ENCODE measurements around the gene CACHD1. TPM values are rescaled to one million over a fixed set of nuclear protein-coding genes. Genes with fewer than 3 reads are reported as not detected.
"Not testable (repeated sequence)": the region's sequence is repeated elsewhere in the genome, so short reads cannot be mapped to it uniquely, and the experiment has no call there.

The CACHD1 gene
- total and polyA plus RNA-seq, 8 donors, result 11.3 to 38.0 (median 32.7) TPM

GRCh38 chr1:64598100-64598571, 128.2 kb downstream of the CACHD1 start:
- intact Hi-C loops (cut with DNase I), result no loop called here
- Histone ChIP-seq H3K9me3 (no peaks in the 10 kb centered on the region), H3K4me1 (peaks cover 12% of the 10 kb centered on the region in 2 donors), H3K27me3 (no peaks in the 10 kb centered on the region), H3K27ac (no peak overlapping the region), H3K36me3 (no peaks in the 10 kb centered on the region), H3K4me3 (no peak overlapping the region)
- DNase-seq (no peak), ATAC-seq (peak; percentile 41)
- no peak for TF ChIP-seq CTCF (IDR thresholded peaks at IDR 0.05)

- no peaks in the 10 kb centered on the region for H3K36me3 ChIP-seq
- ATAC-seq (no peak), DNase-seq (no peak)
- no peak for TF ChIP-seq CTCF (IDR thresholded peaks at IDR 0.05)
- no peak overlapping the region for H3K4me3 ChIP-seq
- no peak overlapping the region for H3K27ac ChIP-seq
- H3K4me1 ChIP-seq, result peaks cover 12% of the 10 kb centered on the region in 2 donors
- intact Hi-C loops (cut with DNase I), result no loop called here
- H3K27me3 ChIP-seq, result no peaks in the 10 kb centered on the region
- no peaks in the 10 kb centered on the region for H3K9me3 ChIP-seq
Observed at GRCh38 chr1:64599242-64599641, 129.3 kb downstream of the CACHD1 start.

GRCh38 chr1:64601207-64601606, 131.3 kb downstream of the CACHD1 start:
- Histone ChIP-seq H3K4me3 (no peak overlapping the region), H3K4me1 (peaks cover 6 to 8% of the 10 kb centered on the region in 2 donors), H3K27ac (no peak overlapping the region), H3K36me3 (no peaks in the 10 kb centered on the region), H3K9me3 (no peaks in the 10 kb centered on the region), H3K27me3 (no peaks in the 10 kb centered on the region)
- TF ChIP-seq CTCF (IDR thresholded peaks at IDR 0.05), result no peak
- DNase-seq (no peak), ATAC-seq (no peak)
- intact Hi-C loops (cut with DNase I), result no loop called here

GRCh38 chr1:64608005-64608650, 138.2 kb downstream of the CACHD1 start:
- Histone ChIP-seq H3K36me3 (peaks cover 0 to 6% of the 10 kb centered on the region in 2 donors), H3K9me3 (peaks cover 0 to 7% of the 10 kb centered on the region in 2 donors), H3K27me3 (no peaks in the 10 kb centered on the region), H3K4me3 (no peak overlapping the region), H3K4me1 (no peaks in the 10 kb centered on the region), H3K27ac (no peak overlapping the region)
- ATAC-seq, result peak; percentile 85
- intact Hi-C loops (cut with DNase I), result no loop called here
- no peak for TF ChIP-seq CTCF (IDR thresholded peaks at IDR 0.05)
- peak in 1 of 4 donors; percentile 73 for DNase-seq

GRCh38 chr1:64608651-64609048, 138.7 kb downstream of the CACHD1 start:
- no peak for TF ChIP-seq CTCF (IDR thresholded peaks at IDR 0.05)
- H3K9me3 ChIP-seq, result peaks cover 0 to 7% of the 10 kb centered on the region in 2 donors
- ATAC-seq (peak; percentile 79), DNase-seq (no peak)
- H3K27me3 ChIP-seq, result no peaks in the 10 kb centered on the region
- intact Hi-C loops (cut with DNase I), result no loop called here
- H3K4me1 ChIP-seq, result no peaks in the 10 kb centered on the region
- peaks cover 0 to 6% of the 10 kb centered on the region in 2 donors for H3K36me3 ChIP-seq
- no peak overlapping the region for H3K27ac ChIP-seq
- H3K4me3 ChIP-seq, result no peak overlapping the region

GRCh38 chr1:64610950-64611349, 141.0 kb downstream of the CACHD1 start:
- H3K27me3 ChIP-seq; H3K4me1 ChIP-seq; H3K9me3 ChIP-seq; H3K36me3 ChIP-seq; DNase-seq; H3K27ac ChIP-seq; ATAC-seq; intact Hi-C loops (cut with DNase I); H3K4me3 ChIP-seq: not testable (repeated sequence)
